Caco-2 (cell line): ENCODE data around the gene TMEM200B. TPM values are rescaled to one million over a fixed set of nuclear protein-coding genes. Genes with fewer than 3 reads are reported as not detected.
A peak's percentile ranks its signal among the peaks of the same experiment; 100 is the strongest.

ENCODE experiments used
- BruUV-seq: library from RNA; stranded (reverse); fragments of 400-500 nt; replicated peaks from 2 replicates; lab custom pipeline; 2021; lab: Mats Ljungman, UMichigan
- CTCF ChIA-PET: fragments of 300-600 bp; sonication (Branson Sonifier 250); formaldehyde crosslinking; loops from one replicate; lab custom pipeline; 2022; ENCODE audit warnings: antibody characterized with exemption; lab: Charles Lee
- POLR2A ChIA-PET: fragments of 300-600 bp; sonication (Branson Sonifier 250); formaldehyde crosslinking; loops from one replicate; lab custom pipeline; 2022; ENCODE audit warnings: antibody characterized with exemption; lab: Charles Lee
- DNase-seq, 2 experiments: peaks; one replicate each; pipeline versions ENCODE4 v3.0.0 to v3.0.0-alpha.2; 2020 to 2022
- H3K27me3 ChIP-seq: replicated peaks from 2 replicates; pipeline ENCODE4 v1.6.0; 2011; ENCODE audit warnings: low read length; ENCODE audit not compliant: control insufficient read depth, insufficient read depth
- H3K36me3 ChIP-seq: 2 replicates; pipeline ENCODE4 v1.5.1; 2011; ENCODE audit warnings: low read length; ENCODE audit not compliant: control insufficient read depth, insufficient read depth
- H3K4me1 ChIP-seq: fragments of 250-450 bp; sonication (Bioruptor Pico); 2 replicates; pipeline ENCODE4 v1.5.1; 2020; ENCODE audit warnings: mild to moderate bottlenecking
- H3K4me3 ChIP-seq: 2 replicates; pipeline ENCODE4 v1.5.1; 2011; ENCODE audit warnings: low read depth, mild to moderate bottlenecking, control low read depth, low read length
- H3K9me3 ChIP-seq: fragments of 250-450 bp; sonication (Bioruptor Pico); 2 replicates; pipeline ENCODE4 v1.5.1; 2020; ENCODE audit warnings: mild to moderate bottlenecking, moderate library complexity
- H3K27ac Mint-ChIP-seq: one replicate; pipeline ENCODE4 v1.8.0; 2022; ENCODE audit warnings: mixed read lengths; ENCODE audit not compliant: unreplicated experiment
- H3K27me3 Mint-ChIP-seq: one replicate; pipeline ENCODE4 v1.8.0; 2022; ENCODE audit warnings: mixed read lengths; ENCODE audit not compliant: insufficient read depth, unreplicated experiment
- H3K36me3 Mint-ChIP-seq: one replicate; pipeline ENCODE4 v1.8.0; 2022; ENCODE audit warnings: mild to moderate bottlenecking, mixed read lengths; ENCODE audit not compliant: insufficient read depth, unreplicated experiment
- H3K4me1 Mint-ChIP-seq: one replicate; pipeline ENCODE4 v1.8.0; 2022; ENCODE audit warnings: low read depth, mixed read lengths; ENCODE audit not compliant: unreplicated experiment
- H3K4me3 Mint-ChIP-seq: one replicate; pipeline ENCODE4 v1.8.0; 2022; ENCODE audit warnings: mild to moderate bottlenecking, moderate library complexity, mixed read lengths; ENCODE audit not compliant: unreplicated experiment
- H3K9me3 Mint-ChIP-seq: one replicate; pipeline ENCODE4 v1.8.0; 2022; ENCODE audit warnings: mixed read lengths; ENCODE audit not compliant: unreplicated experiment
- CTCF ChIP-seq, 2 experiments: fragments of 200-600 bp in 1 of 2; IDR thresholded peaks; 1 replicate in 1 of 2; 2 replicates in 1 of 2; pipeline versions ENCODE4 v1.5.1 to v1.8.0; 2011 to 2022; ENCODE audit warnings: antibody characterized with exemption in 1 of 2, control low read depth in 1 of 2, inconsistent platforms in 1 of 2, low read depth in 1 of 2, low read length in 1 of 2, mild to moderate bottlenecking in 1 of 2, moderate library complexity in 1 of 2; ENCODE audit not compliant: insufficient read depth in 1 of 2, severe bottlenecking in 1 of 2, unreplicated experiment in 1 of 2
- intact Hi-C: fragments of 100-400 bp; cut with micrococcal nuclease; formaldehyde crosslinking; loops from one replicate; pipeline ENCODE4 v1.10.0; 2022; ENCODE audit not compliant: unreplicated experiment
- total RNA-seq: library from RNA; stranded (reverse); gene quantifications from 2 replicates; pipeline ENCODE4 v1.2.3, GENCODE V29; 2022

Gene TMEM200B
- total RNA-seq, 1 experiment from 2014 or later: 3.3 TPM

DNA sequence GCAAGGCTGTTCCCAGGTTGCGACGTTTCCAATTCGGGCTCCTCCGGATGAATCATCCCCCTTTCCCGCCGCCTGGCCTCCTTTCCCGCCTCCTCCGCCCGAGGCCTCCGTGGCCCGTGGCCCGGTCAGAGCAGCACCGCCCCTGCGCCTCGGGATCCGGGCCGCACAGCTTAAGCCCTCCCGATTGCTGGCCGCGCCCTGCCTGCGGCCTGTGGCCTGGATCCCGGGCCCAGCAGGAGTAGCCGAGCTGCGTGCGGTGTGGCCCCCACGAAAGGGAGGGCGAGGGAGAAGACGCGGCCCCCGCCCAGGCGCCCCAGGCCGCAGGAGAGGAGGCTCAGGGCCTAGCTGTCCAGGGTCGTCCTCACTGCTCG is 1.0 kb downstream of the TMEM200B start:
- H3K4me3 ChIP-seq: no peak overlapping the region
- no peak for DNase-seq
- intact Hi-C loops: no loop called here
- no peaks in the 10 kb centered on the region for H3K36me3 ChIP-seq
- H3K4me1 ChIP-seq: no peaks in the 10 kb centered on the region
- Mint-ChIP-seq H3K36me3 (peaks cover 7% of the 10 kb centered on the region), H3K4me3 (peak overlapping the region; percentile 66), H3K9me3 (no peaks in the 10 kb centered on the region), H3K4me1 (no peaks in the 10 kb centered on the region), H3K27ac (no peak overlapping the region), H3K27me3 (no peaks in the 10 kb centered on the region)
- BruUV-seq: no TSS peak
- no peak for TF ChIP-seq CTCF (IDR thresholded peaks at IDR 0.05; ENCODE audit: insufficient read depth in 1 of 2, low read depth in 1 of 2, low read length in 1 of 2, severe bottlenecking in 1 of 2, unreplicated experiment in 1 of 2)
- H3K9me3 ChIP-seq: no peaks in the 10 kb centered on the region
- no peaks in the 10 kb centered on the region for H3K27me3 ChIP-seq
- POLR2A ChIA-PET: no interaction called here
- CTCF ChIA-PET: no interaction called here

- Mint-ChIP-seq H3K9me3 (no peaks in the 10 kb centered on the region), H3K4me1 (no peaks in the 10 kb centered on the region), H3K4me3 (no peak overlapping the region), H3K36me3 (peaks cover 7% of the 10 kb centered on the region), H3K27me3 (no peaks in the 10 kb centered on the region), H3K27ac (no peak overlapping the region)
- POLR2A ChIA-PET: no interaction called here
- H3K9me3 ChIP-seq: no peaks in the 10 kb centered on the region
- no peaks in the 10 kb centered on the region for H3K4me1 ChIP-seq
- H3K27me3 ChIP-seq: no peaks in the 10 kb centered on the region
- DNase-seq: no peak
- no peak overlapping the region for H3K4me3 ChIP-seq
- intact Hi-C loops: no loop called here
- BruUV-seq: no TSS peak
- TF ChIP-seq CTCF (IDR thresholded peaks at IDR 0.05; ENCODE audit: insufficient read depth in 1 of 2, low read depth in 1 of 2, low read length in 1 of 2, severe bottlenecking in 1 of 2, unreplicated experiment in 1 of 2): no peak
- no peaks in the 10 kb centered on the region for H3K36me3 ChIP-seq
- CTCF ChIA-PET: no interaction called here
Measured at GRCh38 chr1:29121936-29122681, 1.6 kb downstream of the TMEM200B start.

DNA sequence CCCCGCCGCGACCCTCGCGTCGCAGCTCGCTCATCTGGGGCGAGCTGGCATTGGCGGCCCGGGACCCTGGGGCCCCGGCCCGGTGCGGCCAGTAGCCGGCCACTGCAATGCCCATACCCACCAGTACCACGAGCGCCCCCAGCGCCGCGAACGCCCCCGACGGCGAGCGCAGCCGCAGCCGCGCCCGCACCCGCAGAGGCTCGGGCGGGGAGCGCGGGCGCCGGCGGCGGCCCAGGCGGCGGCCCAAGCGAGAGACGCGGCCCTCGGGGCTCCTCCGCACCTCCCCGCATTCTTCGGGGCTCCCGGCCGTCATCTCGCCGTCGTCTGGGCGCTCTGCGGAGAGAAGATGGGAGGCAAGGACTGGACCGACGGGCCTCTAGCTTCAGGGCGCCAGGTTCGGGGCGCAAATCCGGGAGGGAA is 2.2 kb downstream of the TMEM200B start:
- Mint-ChIP-seq H3K27me3 (no peaks in the 10 kb centered on the region), H3K4me3 (no peak overlapping the region), H3K4me1 (no peaks in the 10 kb centered on the region), H3K27ac (no peak overlapping the region), H3K36me3 (peaks cover 7% of the 10 kb centered on the region), H3K9me3 (no peaks in the 10 kb centered on the region)
- Histone ChIP-seq H3K4me1 (no peaks in the 10 kb centered on the region), H3K36me3 (no peaks in the 10 kb centered on the region), H3K9me3 (no peaks in the 10 kb centered on the region), H3K4me3 (no peak overlapping the region), H3K27me3 (no peaks in the 10 kb centered on the region)
- intact Hi-C loops: no loop called here
- no TSS peak for BruUV-seq
- POLR2A ChIA-PET: no interaction called here
- TF ChIP-seq CTCF (IDR thresholded peaks at IDR 0.05; ENCODE audit: insufficient read depth in 1 of 2, low read depth in 1 of 2, low read length in 1 of 2, severe bottlenecking in 1 of 2, unreplicated experiment in 1 of 2): no peak
- CTCF ChIA-PET: no interaction called here
- DNase-seq: no peak
